Measurements from ENCODE around the gene ACSM3. TPM values are rescaled to one million over a fixed set of nuclear protein-coding genes. Genes with fewer than 3 reads are reported as not detected.

ACSM3 gene, protein sequence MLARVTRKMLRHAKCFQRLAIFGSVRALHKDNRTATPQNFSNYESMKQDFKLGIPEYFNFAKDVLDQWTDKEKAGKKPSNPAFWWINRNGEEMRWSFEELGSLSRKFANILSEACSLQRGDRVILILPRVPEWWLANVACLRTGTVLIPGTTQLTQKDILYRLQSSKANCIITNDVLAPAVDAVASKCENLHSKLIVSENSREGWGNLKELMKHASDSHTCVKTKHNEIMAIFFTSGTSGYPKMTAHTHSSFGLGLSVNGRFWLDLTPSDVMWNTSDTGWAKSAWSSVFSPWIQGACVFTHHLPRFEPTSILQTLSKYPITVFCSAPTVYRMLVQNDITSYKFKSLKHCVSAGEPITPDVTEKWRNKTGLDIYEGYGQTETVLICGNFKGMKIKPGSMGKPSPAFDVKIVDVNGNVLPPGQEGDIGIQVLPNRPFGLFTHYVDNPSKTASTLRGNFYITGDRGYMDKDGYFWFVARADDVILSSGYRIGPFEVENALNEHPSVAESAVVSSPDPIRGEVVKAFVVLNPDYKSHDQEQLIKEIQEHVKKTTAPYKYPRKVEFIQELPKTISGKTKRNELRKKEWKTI
- total RNA-seq: 6.6 and 22.2 TPM in 2 replicates

DNA sequence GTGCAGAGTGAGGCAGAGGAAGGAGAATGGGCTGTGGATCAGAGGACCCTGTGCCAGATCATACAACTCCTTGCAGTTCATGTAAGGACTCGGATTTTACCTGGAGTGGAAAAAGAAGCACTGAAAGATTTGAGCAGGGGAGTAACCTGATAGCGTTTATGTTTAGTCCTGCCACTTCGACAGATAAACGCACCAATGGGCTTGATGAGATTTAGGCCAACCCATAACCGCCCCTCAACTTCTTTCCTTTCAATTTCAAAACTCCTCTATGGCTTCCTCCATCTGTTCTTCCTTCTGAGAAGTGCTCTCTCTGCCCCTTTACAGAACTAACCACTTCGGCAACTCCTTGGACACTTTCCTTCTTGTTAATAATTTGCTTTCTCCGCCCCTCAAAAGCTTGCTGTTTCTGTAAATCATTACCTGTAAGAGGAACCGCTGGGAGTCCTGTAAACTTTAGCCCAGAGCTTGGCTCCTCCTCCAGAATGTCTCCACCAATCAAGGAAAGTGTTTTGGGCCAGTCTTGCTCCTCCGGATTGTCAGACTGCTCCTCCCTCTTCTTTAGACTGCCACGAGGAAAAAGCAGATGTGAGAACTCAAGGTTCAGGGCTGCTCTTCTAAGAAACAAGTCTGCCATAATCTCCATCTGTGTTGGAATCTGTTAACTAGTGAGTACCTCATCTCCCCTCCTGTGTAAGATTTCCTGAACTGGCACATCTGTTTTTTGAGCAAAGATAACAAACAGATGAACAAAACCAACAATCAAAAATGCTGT lies at the start of gene ACSM3:
Gene ACSM3 (plus strand): TSS at position 554 of the 772 bp plus-strand sequence. CDS start 6,021 bp downstream, outside the sequence.

GRCh38 chr16:20741554-20742285 lies 22.1 kb upstream of the ACSM3 start, which contains the start of gene THUMPD1:
Gene THUMPD1, minus strand, starts transcription at chr16:20741818. Its CDS starts 79 bp downstream, at chr16:20741739.

DNA sequence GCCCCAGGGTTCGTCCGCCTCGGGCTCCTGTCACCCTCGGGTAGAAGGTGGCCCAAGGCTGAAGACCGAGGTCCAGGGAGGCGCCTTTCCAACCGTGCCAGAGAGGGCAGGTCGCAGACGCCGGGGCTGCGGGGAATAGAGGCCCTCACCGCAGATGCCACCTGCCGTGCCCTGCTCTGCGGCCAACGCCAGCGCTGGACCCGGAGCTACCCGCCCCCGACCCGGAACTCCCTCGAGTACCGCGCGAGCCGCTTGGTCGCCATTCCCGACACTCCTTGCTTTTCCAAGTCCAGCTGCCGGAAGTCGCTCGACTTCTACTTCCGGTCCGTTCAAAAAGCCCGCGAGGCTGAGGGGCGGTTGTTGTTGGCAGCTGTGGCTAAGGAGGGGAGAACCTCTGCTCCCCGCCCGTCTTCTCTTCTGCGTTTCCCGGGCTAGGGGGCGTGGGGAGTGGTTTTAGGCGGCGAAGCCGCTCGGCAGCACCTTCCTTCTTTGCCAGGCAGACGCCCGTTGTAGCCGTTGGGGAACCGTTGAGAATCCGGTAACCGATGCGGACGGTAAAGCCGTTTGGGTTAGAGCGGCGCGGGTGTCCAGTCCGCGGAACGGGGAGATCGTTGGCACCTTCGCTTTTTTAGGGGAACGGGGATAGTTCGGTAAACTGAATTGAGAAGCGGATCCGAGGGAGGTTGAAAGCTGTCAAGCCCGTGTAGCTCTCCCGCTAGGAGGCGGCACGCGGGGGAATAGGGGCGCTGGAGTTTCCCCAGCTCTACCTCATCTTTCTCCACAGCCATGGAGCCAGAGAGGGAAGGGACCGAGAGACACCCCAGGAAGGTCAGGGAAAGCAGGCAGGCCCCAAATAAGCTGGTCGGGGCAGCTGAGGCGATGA lies 42.6 kb downstream of the ACSM3 start, which contains the start of the genes ERI2 and REXO5:
Gene ERI2 (minus strand): TSS at position 305 of the 883 bp plus-strand sequence. CDS start 42 bp downstream, at position 263.
Gene REXO5 (plus strand): TSS at position 360 of the 883 bp plus-strand sequence. CDS start 427 bp downstream, at position 787.

Small RNA genes within 50 kb of the gene (small RNA-seq; reads per million reads assigned to genes)
- gene RF00618 (not detected), gene RNU6-944P (4.0 reads per million, percentile 75 among the genes with 10 or more reads in this experiment)

Other genes with a start within 250 kb of the ACSM3 start
- gene ACSM2B, start 187.6 kb upstream of the ACSM3 start, total RNA-seq: 0.07 TPM in 1 of 2 replicates, not detected in the other
- 0.07 TPM in 1 of 2 replicates, not detected in the other for gene ACSM1, start 66.3 kb upstream of the ACSM3 start, total RNA-seq
- gene THUMPD1, start 22.2 kb upstream of the ACSM3 start, total RNA-seq: 62.2 and 65.6 TPM in 2 replicates
- 17.3 and 21.1 TPM in 2 replicates for gene ERI2, start 42.5 kb downstream of the ACSM3 start, total RNA-seq
- 6.1 and 12.1 TPM in 2 replicates for gene REXO5, start 42.5 kb downstream of the ACSM3 start, total RNA-seq
- gene DCUN1D3, start 136.3 kb downstream of the ACSM3 start, total RNA-seq: 42.6 and 46.5 TPM in 2 replicates
- gene LYRM1, start 136.8 kb downstream of the ACSM3 start, total RNA-seq: 47.7 and 67.2 TPM in 2 replicates